ENCODE measurements around the gene FAM53B.

FAM53B gene

DNA sequence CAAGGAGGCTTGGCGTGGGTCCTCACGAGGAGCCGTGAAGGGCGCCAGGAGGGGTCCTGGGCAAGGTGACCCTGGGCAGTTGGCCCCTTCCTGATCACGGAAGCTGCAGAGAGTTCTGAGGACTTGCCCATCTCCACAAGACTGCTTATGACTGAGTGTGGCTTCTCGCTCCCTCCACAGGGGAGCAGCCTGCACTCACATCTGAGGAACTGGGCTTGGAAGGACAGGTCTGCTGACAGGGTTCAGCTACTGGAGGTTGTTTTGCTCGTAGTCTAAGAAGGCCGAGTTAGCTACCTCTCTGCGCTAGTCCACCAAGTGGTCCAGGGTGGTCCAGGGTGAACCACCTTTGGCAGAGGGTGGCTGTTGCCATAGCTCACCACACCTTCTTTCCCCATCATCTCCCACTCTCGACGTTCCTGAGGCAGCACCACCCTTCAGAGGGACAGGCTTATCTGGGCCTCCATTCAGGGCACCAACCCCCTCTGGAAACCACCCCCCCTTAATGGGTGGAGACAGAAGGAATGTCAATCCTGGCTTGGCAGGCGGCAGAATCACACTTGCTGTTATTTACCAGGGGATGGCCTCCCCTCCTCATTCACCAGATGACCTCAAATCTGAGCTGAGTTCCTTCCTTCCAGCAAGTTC, 38.2 kb downstream of the FAM53B start:
- TF ChIP-seq, protein P1, sequence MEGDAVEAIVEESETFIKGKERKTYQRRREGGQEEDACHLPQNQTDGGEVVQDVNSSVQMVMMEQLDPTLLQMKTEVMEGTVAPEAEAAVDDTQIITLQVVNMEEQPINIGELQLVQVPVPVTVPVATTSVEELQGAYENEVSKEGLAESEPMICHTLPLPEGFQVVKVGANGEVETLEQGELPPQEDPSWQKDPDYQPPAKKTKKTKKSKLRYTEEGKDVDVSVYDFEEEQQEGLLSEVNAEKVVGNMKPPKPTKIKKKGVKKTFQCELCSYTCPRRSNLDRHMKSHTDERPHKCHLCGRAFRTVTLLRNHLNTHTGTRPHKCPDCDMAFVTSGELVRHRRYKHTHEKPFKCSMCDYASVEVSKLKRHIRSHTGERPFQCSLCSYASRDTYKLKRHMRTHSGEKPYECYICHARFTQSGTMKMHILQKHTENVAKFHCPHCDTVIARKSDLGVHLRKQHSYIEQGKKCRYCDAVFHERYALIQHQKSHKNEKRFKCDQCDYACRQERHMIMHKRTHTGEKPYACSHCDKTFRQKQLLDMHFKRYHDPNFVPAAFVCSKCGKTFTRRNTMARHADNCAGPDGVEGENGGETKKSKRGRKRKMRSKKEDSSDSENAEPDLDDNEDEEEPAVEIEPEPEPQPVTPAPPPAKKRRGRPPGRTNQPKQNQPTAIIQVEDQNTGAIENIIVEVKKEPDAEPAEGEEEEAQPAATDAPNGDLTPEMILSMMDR (IDR thresholded peaks at IDR 0.05; ENCODE audit: control insufficient read depth, insufficient read depth, low read depth, low read length, missing control alignments), result no peak
- DNase-seq (ENCODE audit: low read depth), result no peak
- no peak overlapping the region for H3K4me3 ChIP-seq (ENCODE audit: control insufficient read depth, low read depth, low read length)

DNA sequence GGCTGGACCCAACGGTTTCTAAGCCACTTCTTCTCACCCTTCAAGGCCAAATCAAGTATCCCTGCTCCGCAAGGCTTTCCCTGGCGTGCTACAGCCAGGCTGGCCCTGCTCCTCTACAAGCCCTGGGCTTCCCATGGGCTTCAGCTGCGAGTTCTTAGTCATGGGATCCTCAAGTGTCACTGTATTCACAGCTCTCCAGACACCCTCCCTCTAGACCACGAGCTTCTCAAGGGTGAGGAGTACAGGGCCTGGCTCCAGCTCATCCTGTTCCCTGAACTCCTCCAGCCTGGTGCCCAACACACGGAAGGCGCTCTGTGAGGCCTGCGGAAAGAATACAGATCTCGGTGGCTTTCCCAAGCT, 38.8 kb downstream of the FAM53B start:
- no peak overlapping the region for H3K4me3 ChIP-seq (ENCODE audit: control insufficient read depth, low read depth, low read length)
- no peak for DNase-seq (ENCODE audit: low read depth)
- TF ChIP-seq, protein P1 (IDR thresholded peaks at IDR 0.05; ENCODE audit: control insufficient read depth, insufficient read depth, low read depth, low read length, missing control alignments), result no peak

DNA sequence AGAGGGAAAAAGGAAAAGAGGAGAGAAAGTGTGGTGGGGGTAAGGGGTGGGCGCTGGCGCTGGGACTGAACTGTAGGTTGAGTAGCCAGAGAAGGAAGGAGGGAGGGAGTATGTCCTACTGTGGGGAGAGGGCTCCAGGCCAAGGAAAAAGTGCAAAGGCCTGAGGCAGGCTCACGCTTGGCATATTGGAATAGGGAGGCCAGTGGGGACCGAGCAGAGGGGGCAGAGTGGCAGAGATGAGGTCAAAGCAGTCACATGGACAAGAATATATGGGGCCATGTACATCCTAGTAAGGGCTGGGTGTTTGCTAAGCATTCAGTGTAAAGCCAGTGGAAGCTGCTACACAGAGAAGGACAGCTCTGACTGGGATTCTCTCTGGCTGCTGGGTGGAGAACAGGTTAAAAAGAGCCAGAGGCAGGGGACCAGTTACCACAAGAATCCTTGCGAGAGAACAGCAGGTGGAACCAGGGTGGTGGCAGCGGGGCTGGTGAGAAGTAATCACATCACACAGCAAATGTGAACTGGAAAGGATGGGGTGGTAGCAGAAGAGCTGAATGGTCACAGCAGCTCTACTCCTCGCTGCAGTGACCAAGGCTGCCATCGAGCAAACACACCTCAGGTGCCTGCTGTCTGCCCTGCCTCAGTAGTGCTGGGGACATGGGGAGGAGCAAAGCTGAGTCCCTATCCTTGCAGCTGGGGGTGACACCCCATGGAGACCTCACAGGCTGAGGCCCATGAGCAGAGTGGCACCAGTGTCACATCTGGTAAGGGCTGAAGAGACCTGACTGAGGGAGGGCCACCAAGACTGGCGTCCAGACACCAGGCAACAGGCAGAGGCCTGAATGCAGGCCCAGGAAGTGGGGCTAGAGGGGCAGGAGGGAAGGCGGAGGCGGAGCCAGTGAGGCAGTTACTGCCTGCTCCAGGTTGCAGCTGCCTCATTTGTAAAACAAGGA, 39.5 kb downstream of the FAM53B start:
- no peak overlapping the region for H3K4me3 ChIP-seq (ENCODE audit: control insufficient read depth, low read depth, low read length)
- no peak for DNase-seq (ENCODE audit: low read depth)
- TF ChIP-seq, protein P1 (IDR thresholded peaks at IDR 0.05; ENCODE audit: control insufficient read depth, insufficient read depth, low read depth, low read length, missing control alignments), result no peak

DNA sequence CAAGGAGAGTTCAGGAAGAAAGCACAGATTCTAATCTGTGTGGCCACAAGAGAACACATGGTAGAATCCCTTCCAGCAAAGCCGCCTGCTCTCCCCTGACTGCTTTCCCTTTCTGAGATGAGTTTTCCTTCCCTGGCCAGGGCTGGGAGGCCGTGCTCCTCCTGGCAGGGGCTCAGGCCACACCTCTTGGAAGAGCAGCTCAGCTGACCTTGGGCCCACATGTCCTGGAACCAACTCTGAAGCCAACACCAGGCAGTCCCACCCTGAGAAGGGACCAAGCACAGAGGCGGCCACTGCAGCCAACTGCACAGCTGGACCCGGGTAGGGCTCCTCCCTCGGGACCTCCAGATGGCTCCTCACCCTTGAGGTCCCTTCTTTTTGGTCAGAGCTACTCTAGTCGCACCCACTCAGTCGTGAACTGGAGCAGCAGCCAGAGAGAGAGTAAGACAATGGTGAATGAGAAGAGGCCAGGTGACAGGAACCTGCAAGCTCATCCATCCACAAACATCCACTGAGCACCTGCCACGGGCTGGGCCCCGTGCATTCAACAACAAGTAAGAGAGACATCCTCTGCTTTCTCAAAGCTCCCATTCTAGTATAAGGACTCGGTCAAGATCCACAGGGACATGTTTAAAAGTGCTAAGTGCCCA, 40.3 kb downstream of the FAM53B start:
- H3K4me3 ChIP-seq (ENCODE audit: control insufficient read depth, low read depth, low read length), result no peak overlapping the region

DNA sequence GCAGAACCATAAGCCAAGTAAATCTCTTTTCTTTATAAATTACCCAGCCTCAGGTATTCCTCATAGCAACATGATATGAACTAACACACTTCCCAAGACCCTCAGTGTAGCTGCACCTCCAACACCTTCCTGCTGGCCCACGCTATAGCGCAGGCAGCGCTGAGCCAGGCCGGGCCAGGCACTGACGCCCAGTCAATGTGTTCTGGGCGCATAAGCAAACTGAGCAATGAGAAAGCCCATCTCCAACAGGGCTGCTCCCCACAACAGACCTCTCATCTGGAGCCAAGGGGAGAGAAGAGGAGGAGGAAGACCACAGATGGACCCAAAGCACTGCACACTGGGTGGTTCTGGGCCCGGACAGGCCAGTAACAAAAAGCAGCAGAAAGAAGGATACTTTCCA, 40.8 kb downstream of the FAM53B start:
- TF ChIP-seq, protein P1 (IDR thresholded peaks at IDR 0.05; ENCODE audit: control insufficient read depth, insufficient read depth, low read depth, low read length, missing control alignments), result no peak

More for the DNA sequence above, 40.3 kb downstream of the FAM53B start:
- no peak for DNase-seq (ENCODE audit: low read depth)
- TF ChIP-seq, protein P1 (IDR thresholded peaks at IDR 0.05; ENCODE audit: control insufficient read depth, insufficient read depth, low read depth, low read length, missing control alignments), result no peak

DNA sequence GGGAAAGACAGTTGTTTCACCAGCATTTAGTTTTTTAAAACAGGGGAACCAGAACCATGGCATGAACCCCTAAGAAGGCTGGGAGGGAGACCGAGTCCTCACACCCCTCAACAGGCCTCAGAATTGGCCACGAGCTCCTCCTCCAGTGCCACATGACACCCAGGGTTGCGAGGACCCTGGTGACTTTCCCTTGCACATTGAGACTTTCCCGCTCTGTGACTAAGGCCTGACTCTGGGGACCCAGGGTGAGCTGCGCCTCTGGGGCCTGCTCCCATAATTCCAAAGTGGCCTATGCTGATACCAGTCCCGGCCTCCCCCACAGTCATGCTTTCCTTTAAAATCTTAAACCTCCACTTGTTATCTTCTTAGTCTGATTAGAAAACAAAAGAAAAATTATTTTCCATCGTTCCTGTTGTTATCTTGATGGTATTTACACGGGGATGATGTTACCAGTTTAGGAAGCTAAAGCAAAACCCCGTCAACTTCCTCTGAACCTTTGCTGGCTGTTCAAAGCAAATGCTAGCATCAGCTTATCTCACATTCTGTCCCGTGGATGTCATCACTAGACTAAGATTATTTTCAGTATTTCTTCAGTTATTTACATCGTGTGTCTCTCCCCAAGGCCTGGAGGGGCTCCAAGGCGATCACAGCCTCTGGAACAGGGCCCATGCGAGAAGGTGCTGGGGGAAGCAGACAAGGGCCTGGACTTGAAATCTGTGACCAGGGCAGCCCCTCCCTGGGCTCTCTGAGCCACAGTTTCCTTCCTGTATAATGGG, 42.1 kb downstream of the FAM53B start:
- DNase-seq (ENCODE audit: low read depth), result no peak
- H3K4me3 ChIP-seq (ENCODE audit: control insufficient read depth, low read depth, low read length), result no peak overlapping the region
- TF ChIP-seq, protein P1 (IDR thresholded peaks at IDR 0.05; ENCODE audit: control insufficient read depth, insufficient read depth, low read depth, low read length, missing control alignments), result no peak

More for the DNA sequence above, 40.8 kb downstream of the FAM53B start:
- no peak overlapping the region for H3K4me3 ChIP-seq (ENCODE audit: control insufficient read depth, low read depth, low read length)
- DNase-seq (ENCODE audit: low read depth), result no peak
